Parathyroid adenoma (tissue), 2 donors: Measurements from ENCODE around the gene ALG2.

Source experiments
- H2AFZ ChIP-seq: fragments of 300-600 bp; sonication (generic); one replicate; pipeline ENCODE4 v1.7.0; 2017; ENCODE audit warnings: antibody characterized with exemption, mild to moderate bottlenecking
- H3K27ac ChIP-seq: fragments of 300-600 bp; sonication (generic); one replicate; pipeline ENCODE4 v1.7.0; 2017
- H3K27me3 ChIP-seq: fragments of 300-600 bp; sonication (generic); one replicate; pipeline ENCODE4 v1.7.0; 2017; ENCODE audit warnings: low read length; ENCODE audit not compliant: control insufficient read depth, insufficient read depth
- H3K36me3 ChIP-seq: fragments of 300-600 bp; sonication (generic); one replicate; pipeline ENCODE4 v1.7.0; 2017; ENCODE audit warnings: low read length; ENCODE audit not compliant: control insufficient read depth, insufficient read depth
- H3K4me1 ChIP-seq: fragments of 300-600 bp; sonication (generic); one replicate; pipeline ENCODE4 v1.7.0; 2017; ENCODE audit warnings: control low read depth
- H3K4me2 ChIP-seq: fragments of 300-600 bp; sonication (generic); one replicate; pipeline ENCODE4 v1.7.0; 2017; ENCODE audit warnings: low read length
- H3K4me3 ChIP-seq: fragments of 300-600 bp; sonication (generic); one replicate; pipeline ENCODE4 v1.7.0; 2017; ENCODE audit warnings: low read depth, low read length
- H3K79me2 ChIP-seq: fragments of 300-600 bp; sonication (generic); one replicate; pipeline ENCODE4 v1.7.0; 2017; ENCODE audit warnings: control low read depth
- H3K9ac ChIP-seq: fragments of 300-600 bp; sonication (generic); one replicate; pipeline ENCODE4 v1.7.0; 2017; ENCODE audit warnings: mild to moderate bottlenecking
- H3K9me3 ChIP-seq: fragments of 300-600 bp; sonication (generic); one replicate; pipeline ENCODE4 v1.7.0; 2017; ENCODE audit warnings: low read length; ENCODE audit not compliant: control insufficient read depth
- TF ChIP-seq, protein P1 (sequence below): fragments of 300-600 bp; sonication (generic); IDR thresholded peaks from one replicate; pipeline ENCODE4 v1.7.0; 2017; ENCODE audit warnings: antibody characterized with exemption, mild to moderate bottlenecking
- donor health status: primary hyperparathyroidism.

Gene ALG2, protein sequence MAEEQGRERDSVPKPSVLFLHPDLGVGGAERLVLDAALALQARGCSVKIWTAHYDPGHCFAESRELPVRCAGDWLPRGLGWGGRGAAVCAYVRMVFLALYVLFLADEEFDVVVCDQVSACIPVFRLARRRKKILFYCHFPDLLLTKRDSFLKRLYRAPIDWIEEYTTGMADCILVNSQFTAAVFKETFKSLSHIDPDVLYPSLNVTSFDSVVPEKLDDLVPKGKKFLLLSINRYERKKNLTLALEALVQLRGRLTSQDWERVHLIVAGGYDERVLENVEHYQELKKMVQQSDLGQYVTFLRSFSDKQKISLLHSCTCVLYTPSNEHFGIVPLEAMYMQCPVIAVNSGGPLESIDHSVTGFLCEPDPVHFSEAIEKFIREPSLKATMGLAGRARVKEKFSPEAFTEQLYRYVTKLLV

DNA sequence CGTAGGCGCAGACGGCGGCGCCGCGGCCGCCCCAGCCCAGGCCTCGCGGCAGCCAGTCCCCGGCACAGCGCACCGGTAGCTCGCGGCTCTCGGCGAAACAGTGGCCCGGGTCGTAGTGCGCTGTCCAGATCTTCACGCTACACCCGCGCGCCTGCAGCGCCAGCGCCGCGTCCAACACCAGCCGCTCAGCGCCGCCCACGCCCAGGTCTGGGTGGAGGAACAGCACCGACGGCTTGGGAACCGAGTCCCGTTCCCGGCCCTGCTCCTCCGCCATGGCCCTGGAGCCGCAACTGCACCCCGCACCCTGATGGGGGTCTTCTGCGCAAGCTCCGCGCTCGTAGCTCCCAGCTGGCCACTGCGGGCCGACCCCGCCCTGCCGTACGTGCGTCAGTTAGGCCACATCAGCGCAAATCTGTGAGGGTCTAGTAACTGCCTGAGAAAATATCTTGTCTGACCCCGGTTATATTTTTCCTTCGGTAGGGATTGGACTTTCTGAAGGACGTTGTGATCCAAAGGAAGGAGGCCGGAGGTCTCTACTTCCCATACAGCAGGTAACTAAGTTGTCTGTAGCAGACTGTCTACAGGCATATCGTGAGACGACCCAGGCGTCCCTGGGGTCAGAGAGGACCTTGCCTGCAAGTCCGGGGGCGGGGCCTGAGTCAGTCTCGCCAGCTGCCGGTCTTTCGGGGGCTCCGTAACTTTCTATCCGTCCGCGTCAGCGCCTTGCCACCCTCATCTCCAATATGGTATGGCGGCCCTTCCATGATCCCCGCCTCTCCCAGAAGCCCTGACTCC lies at the start of gene ALG2, which contains the start of gene SEC61B:
Gene ALG2, minus strand, starts transcription at position 322 of the 795 bp plus-strand sequence. Its CDS starts 48 bp downstream, at position 274.
Gene SEC61B, plus strand, starts transcription at position 662 of the 795 bp plus-strand sequence. Its CDS starts 82 bp downstream, at position 744.
- Histone ChIP-seq H3K4me1 (peaks cover 2% of the 10 kb centered on the region), H3K9me3 (no peaks in the 10 kb centered on the region), H3K9ac (peak within 1 kb of the TSS; percentile 89)

DNA sequence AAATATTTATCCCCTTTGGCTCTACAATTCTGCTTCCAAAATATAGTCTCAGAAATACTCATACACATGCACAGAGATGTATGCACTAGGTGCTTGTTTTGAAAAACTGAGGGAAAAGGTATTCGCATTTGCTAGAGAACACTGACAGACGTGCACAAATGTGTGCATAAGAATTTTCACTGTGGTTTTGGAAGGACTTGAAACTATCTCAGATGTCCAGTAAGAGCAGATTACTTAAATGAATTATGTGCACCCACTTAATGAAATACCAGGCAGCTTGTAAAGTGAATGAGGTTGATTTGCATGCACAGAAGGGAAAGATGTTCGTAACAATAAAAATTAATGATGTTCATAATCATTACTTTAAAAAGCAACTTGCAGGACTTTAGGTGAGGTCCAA lies 48.7 kb upstream of the ALG2 start:
- H3K4me2 ChIP-seq = no peak overlapping the region
- H3K9ac ChIP-seq = no peak overlapping the region
- peaks cover 3% of the 10 kb centered on the region for H3K4me1 ChIP-seq
- no peaks in the 10 kb centered on the region for H3K36me3 ChIP-seq
- no peaks in the 10 kb centered on the region for H3K9me3 ChIP-seq
- TF ChIP-seq, protein P1, sequence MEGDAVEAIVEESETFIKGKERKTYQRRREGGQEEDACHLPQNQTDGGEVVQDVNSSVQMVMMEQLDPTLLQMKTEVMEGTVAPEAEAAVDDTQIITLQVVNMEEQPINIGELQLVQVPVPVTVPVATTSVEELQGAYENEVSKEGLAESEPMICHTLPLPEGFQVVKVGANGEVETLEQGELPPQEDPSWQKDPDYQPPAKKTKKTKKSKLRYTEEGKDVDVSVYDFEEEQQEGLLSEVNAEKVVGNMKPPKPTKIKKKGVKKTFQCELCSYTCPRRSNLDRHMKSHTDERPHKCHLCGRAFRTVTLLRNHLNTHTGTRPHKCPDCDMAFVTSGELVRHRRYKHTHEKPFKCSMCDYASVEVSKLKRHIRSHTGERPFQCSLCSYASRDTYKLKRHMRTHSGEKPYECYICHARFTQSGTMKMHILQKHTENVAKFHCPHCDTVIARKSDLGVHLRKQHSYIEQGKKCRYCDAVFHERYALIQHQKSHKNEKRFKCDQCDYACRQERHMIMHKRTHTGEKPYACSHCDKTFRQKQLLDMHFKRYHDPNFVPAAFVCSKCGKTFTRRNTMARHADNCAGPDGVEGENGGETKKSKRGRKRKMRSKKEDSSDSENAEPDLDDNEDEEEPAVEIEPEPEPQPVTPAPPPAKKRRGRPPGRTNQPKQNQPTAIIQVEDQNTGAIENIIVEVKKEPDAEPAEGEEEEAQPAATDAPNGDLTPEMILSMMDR = no peak
- H3K27ac ChIP-seq = no peak overlapping the region
- no peaks in the 10 kb centered on the region for H3K79me2 ChIP-seq
- no peak overlapping the region for H2AFZ ChIP-seq
- no peaks in the 10 kb centered on the region for H3K27me3 ChIP-seq
- no peak overlapping the region for H3K4me3 ChIP-seq

More for the DNA sequence above, at the start of gene ALG2, which contains the start of gene SEC61B:
- peak within 1 kb of the TSS; percentile 89 for H3K4me3 ChIP-seq
- no peaks in the 10 kb centered on the region for H3K36me3 ChIP-seq
- peak within 1 kb of the TSS; percentile 98 for H3K27ac ChIP-seq
- H3K27me3 ChIP-seq = no peaks in the 10 kb centered on the region
- H3K4me2 ChIP-seq = peak within 1 kb of the TSS; percentile 66
- TF ChIP-seq, protein P1 = no peak
- H3K79me2 ChIP-seq = peaks cover 20% of the 10 kb centered on the region
- H2AFZ ChIP-seq = peak within 1 kb of the TSS; percentile 90

DNA sequence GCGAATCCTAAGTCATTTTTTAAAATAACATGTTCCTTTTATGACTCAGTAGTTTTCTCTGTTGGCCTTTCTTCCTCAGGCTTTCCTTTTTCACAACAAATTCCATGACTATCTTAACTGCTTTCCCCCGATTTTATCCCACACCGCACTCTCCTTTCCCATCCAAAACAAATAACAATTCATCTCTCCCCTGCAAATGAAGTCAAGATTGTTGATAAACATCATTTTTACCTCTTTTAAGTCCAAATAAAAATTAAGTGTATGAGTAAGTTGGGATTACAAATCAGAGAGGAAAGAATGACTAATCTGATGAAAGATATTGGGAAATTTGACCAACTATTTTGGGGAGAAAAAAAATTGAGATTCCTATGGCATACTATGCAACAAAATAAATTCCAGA lies 47.7 kb upstream of the ALG2 start:
- no peak overlapping the region for H2AFZ ChIP-seq
- H3K27ac ChIP-seq = no peak overlapping the region
- TF ChIP-seq, protein P1 = no peak
- H3K36me3 ChIP-seq = no peaks in the 10 kb centered on the region
- H3K4me1 ChIP-seq = peaks cover 3% of the 10 kb centered on the region
- H3K27me3 ChIP-seq = no peaks in the 10 kb centered on the region
- H3K4me2 ChIP-seq = no peak overlapping the region
- no peak overlapping the region for H3K9ac ChIP-seq
- H3K79me2 ChIP-seq = no peaks in the 10 kb centered on the region
- no peak overlapping the region for H3K4me3 ChIP-seq
- H3K9me3 ChIP-seq = no peaks in the 10 kb centered on the region

DNA sequence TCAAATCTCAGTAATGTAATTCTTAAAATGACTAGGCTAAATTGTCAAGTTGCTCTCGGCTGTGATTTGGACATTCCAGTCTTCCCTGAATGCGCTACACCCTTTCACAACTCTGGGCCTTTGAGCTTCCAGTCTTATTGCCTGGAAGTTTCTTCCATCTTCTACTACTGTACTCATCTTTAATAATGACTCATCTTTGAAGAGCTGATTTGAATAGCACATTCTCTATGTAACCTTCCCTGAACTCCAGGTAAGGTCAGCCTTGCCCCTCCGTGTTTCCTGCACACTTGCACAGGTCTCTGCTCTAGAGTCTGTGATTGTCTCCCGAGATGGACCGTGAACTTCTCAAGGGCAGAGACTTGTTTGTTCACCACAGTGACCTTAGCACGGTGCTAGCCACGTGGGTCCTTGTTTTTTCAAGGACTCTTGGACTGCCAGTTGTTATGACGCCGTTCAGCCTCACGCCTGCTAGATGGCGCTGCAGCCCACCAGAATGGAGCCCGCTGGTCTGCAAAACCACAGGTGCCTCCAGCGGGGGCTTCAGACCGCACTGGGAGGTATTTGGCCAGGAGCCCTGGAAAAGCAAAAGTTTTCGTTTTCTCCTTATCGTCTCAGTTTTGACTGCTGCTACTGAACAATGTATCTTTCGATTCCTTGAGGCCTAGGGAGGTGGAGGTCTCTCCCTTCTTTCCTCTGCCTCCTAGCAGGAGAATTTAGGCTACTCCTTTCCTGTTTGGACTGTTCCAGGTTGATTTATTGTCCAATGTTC lies 44.7 kb upstream of the ALG2 start:
- Histone ChIP-seq H3K4me2 (peak overlapping the region; percentile 61), H3K9ac (no peak overlapping the region), H3K9me3 (no peaks in the 10 kb centered on the region), H2AFZ (peak overlapping the region; percentile 68), H3K4me1 (peaks cover 3% of the 10 kb centered on the region), H3K27ac (no peak overlapping the region), H3K79me2 (no peaks in the 10 kb centered on the region), H3K27me3 (no peaks in the 10 kb centered on the region), H3K36me3 (no peaks in the 10 kb centered on the region), H3K4me3 (peak overlapping the region; percentile 17)
- TF ChIP-seq, protein P1 = peak; percentile 67
